Upper lobe of right lung (tissue), 1 donor: Measurements from ENCODE around the gene SHB. TPM values are rescaled to one million over a fixed set of nuclear protein-coding genes. Genes with fewer than 3 reads are reported as not detected.
A peak's percentile ranks its signal among the peaks of the same experiment; 100 is the strongest.

Source experiments
- ATAC-seq: fragments of 200-7000 bp; cut with Tn5 transposase; one replicate; pipeline ENCODE4 v1.9.1; 2020; ENCODE audit warnings: mild to moderate bottlenecking, moderate library complexity
- DNase-seq: peaks from one replicate; pipeline ENCODE4 v3.0.0-alpha.2; 2020
- H3K27ac ChIP-seq: fragments of 200-600 bp; one replicate; pipeline ENCODE4 v1.8.0; 2022
- H3K27me3 ChIP-seq: fragments of 200-600 bp; one replicate; pipeline ENCODE4 v1.8.0; 2022; ENCODE audit warnings: mild to moderate bottlenecking
- H3K36me3 ChIP-seq: fragments of 200-600 bp; one replicate; pipeline ENCODE4 v1.8.0; 2022
- H3K4me1 ChIP-seq: fragments of 200-600 bp; one replicate; pipeline ENCODE4 v1.8.0; 2022
- H3K4me3 ChIP-seq: fragments of 200-600 bp; one replicate; pipeline ENCODE4 v1.8.0; 2022; ENCODE audit warnings: mild to moderate bottlenecking
- H3K9me3 ChIP-seq: fragments of 200-600 bp; one replicate; pipeline ENCODE4 v1.8.0; 2022
- intact Hi-C: fragments of 100-400 bp; cut with DNase I; formaldehyde crosslinking; loops from one replicate; pipeline ENCODE4 v1.11.0; 2022
- total RNA-seq: library from RNA; stranded (reverse); fragmentation: NEBNext Ultra II Directional; extraction: Animal tissue kit (Norgen Biotek cat#: 25700); gene quantifications from one replicate; pipeline ENCODE4 v1.2.1, GENCODE V29; 2021
- TF ChIP-seq, protein P1 (sequence below): fragments of 200-600 bp; IDR thresholded peaks from one replicate; pipeline ENCODE4 v1.8.0; 2022; ENCODE audit warnings: antibody characterized with exemption
- donor health status: DM: no; HTN: yes; CAD: no; lungs with severe emphysema.

SHB gene
- total RNA-seq, 1 donor from 2014 or later = 33.4 TPM

DNA sequence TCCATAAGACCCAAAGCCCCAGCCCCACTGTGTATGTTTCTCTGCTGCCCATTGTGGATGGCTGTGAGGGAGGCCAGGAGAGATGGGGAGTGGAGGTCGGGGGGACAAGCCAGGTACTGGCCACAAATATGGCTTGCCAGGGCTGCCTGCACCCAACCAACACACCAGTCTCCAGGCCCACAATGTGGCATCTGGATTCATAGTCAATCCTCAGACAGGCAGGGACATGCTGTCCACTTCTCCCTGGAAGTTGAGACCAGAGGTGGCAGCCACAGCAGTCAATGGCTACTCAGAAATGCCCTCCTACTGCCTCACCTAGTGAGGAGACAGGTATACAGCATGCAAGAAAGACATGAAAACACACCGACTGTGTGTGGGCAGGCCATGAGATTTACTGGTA lies 103.9 kb downstream of the SHB start:
- intact Hi-C loops = no loop called here
- ATAC-seq (no peak), DNase-seq (no peak)
- Histone ChIP-seq H3K36me3 (no peaks in the 10 kb centered on the region), H3K4me3 (no peak overlapping the region), H3K4me1 (peaks cover 54% of the 10 kb centered on the region), H3K27me3 (no peaks in the 10 kb centered on the region), H3K9me3 (no peaks in the 10 kb centered on the region), H3K27ac (peak overlapping the region; percentile 81)
- TF ChIP-seq, protein P1, sequence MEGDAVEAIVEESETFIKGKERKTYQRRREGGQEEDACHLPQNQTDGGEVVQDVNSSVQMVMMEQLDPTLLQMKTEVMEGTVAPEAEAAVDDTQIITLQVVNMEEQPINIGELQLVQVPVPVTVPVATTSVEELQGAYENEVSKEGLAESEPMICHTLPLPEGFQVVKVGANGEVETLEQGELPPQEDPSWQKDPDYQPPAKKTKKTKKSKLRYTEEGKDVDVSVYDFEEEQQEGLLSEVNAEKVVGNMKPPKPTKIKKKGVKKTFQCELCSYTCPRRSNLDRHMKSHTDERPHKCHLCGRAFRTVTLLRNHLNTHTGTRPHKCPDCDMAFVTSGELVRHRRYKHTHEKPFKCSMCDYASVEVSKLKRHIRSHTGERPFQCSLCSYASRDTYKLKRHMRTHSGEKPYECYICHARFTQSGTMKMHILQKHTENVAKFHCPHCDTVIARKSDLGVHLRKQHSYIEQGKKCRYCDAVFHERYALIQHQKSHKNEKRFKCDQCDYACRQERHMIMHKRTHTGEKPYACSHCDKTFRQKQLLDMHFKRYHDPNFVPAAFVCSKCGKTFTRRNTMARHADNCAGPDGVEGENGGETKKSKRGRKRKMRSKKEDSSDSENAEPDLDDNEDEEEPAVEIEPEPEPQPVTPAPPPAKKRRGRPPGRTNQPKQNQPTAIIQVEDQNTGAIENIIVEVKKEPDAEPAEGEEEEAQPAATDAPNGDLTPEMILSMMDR = no peak

DNA sequence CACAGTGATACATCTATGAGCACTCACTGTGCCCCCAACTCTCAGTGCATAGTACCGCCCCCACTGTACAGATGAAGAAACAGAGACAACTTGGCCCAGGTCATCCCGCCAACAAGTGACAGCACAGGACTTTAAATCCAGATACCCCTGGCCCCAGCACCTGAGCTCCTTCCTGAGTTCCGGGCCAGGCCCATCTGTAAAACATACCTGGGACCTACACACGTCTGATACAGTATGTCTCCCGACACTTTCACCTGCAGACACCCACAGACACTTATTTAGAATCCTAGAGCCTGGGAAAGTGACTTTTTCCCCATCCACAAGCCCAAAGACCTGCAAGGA lies 104.3 kb downstream of the SHB start:
- TF ChIP-seq, protein P1 = no peak
- ATAC-seq (no peak), DNase-seq (no peak)
- Histone ChIP-seq H3K27me3 (no peaks in the 10 kb centered on the region), H3K9me3 (no peaks in the 10 kb centered on the region), H3K36me3 (no peaks in the 10 kb centered on the region), H3K27ac (peak overlapping the region; percentile 81), H3K4me3 (no peak overlapping the region), H3K4me1 (peaks cover 54% of the 10 kb centered on the region)
- intact Hi-C loops = no loop called here

DNA sequence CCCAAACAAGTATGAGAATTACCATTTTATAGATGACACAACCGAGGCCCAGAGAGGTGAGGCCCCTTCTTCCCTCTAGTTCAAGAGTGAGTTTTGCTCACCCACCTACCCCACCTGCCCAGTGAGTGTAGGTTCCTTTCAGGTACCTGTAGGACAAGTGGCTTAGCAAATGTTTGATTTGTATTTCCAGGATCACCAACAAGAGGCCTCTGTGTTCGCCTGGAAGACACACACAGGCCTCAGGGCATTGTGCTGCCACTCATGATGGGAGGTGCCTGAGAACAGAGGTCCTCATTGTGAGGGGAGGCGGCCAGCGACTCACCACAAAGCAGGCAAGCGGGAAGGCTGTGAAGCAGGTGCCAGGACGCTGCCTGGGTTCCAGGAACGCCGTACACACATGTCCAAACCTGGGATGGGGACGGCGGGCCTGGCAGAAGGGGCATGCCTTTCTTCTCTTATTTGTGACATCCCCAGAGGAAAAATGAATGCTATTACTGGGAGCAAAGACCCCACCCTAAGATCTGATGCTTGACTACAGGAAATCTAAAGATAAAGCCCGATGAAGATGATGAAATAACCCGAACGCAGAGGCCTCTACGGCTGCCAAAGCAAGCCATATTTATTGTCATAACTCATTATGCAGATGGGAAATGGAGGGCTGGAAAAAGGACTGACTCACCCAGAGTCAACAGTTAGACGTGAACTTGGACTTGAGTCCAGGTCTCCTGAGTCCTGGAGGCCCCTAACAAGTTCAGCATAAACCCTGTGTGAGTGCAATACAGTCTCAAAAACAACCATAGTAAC lies 104.9 kb downstream of the SHB start:
- Histone ChIP-seq H3K27ac (peak overlapping the region; percentile 81), H3K4me3 (no peak overlapping the region), H3K27me3 (no peaks in the 10 kb centered on the region), H3K36me3 (no peaks in the 10 kb centered on the region), H3K4me1 (peaks cover 48% of the 10 kb centered on the region), H3K9me3 (no peaks in the 10 kb centered on the region)
- intact Hi-C loops = no loop called here
- TF ChIP-seq, protein P1 = no peak
- ATAC-seq = peak; percentile 85
- peak; percentile 89 for DNase-seq

DNA sequence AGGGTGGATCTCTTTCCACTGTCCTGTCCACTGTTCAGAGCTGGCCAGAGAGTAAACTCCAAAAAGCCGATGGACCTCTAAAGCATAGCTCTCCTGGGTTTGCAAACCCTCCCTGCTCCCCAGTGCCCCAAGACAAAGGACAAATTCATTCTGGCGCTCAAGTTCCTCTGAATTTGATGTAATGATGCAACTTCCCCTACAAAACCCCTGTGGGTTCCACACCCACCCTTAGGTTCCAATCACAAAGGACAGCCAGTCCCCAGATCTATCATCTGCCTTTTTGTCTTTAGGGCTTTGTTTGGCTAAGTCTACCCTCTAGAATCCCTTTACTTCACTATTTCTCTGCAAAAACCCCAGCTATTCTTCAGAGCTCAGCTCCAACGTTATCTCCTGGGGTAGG lies 107.7 kb downstream of the SHB start:
- H3K4me3 ChIP-seq = no peak overlapping the region
- intact Hi-C loops = no loop called here
- no peaks in the 10 kb centered on the region for H3K27me3 ChIP-seq
- H3K4me1 ChIP-seq = peaks cover 22% of the 10 kb centered on the region
- DNase-seq = no peak
- no peak for ATAC-seq
- H3K9me3 ChIP-seq = no peaks in the 10 kb centered on the region
- no peak overlapping the region for H3K27ac ChIP-seq
- H3K36me3 ChIP-seq = no peaks in the 10 kb centered on the region
- TF ChIP-seq, protein P1 = no peak

DNA sequence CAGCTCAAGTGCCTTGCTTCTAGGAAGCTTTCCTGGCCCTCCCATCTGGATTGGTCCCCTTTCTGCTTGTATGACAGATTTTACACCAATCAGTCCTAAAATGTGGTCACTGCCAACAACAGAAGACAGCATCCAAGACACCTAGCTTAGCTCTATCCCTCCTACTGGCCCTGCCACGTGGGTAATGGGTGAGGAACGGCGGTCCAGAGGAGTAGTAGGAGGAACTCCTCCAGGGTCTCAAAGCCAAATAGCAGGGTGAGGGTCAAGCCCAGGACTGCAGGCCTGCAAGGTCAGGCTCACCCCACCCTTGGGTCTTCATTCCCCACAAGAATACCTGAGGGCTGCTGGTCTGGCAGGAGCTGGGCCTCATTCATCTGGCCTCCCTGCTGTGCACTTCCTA lies 108.4 kb downstream of the SHB start:
- DNase-seq (no peak), ATAC-seq (no peak)
- TF ChIP-seq, protein P1 = no peak
- Histone ChIP-seq H3K4me1 (peaks cover 22% of the 10 kb centered on the region), H3K4me3 (no peak overlapping the region), H3K27ac (no peak overlapping the region), H3K36me3 (peaks cover 2% of the 10 kb centered on the region), H3K9me3 (no peaks in the 10 kb centered on the region), H3K27me3 (no peaks in the 10 kb centered on the region)
- intact Hi-C loops = no loop called here
